Fibroblast of skin of right biceps (primary cell): ENCODE results near the gene JAZF1.
A peak's percentile ranks its signal among the peaks of the same experiment; 100 is the strongest.

Experiments
- DNase-seq: peaks from one replicate; pipeline ENCODE4 v3.0.0-alpha.2; 2013

The JAZF1 gene

DNA sequence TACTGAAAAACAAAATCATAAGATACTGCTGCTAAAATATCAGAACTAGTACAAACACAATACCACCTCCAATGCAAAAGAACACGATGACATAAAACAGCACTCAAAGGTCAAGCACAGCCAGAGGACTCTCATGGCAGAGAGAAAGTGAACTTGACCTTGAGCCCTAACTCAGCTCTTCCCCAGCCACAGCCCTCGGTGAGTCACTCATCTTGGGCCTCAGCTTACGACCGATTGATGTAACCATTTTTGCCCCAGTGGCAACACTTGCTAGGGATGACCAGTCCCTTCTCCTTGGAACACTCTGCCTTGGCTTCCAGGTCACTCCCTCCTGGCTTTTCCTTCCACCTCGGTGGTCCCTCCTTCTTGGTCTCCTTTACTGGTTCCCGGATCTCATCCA lies 77.8 kb downstream of the JAZF1 start:
- peak; percentile 15 for DNase-seq

- peak; percentile 57 for DNase-seq
These were observed 83.9 kb downstream of the JAZF1 start for GRCh38 chr7:28096713-28097112.

DNA sequence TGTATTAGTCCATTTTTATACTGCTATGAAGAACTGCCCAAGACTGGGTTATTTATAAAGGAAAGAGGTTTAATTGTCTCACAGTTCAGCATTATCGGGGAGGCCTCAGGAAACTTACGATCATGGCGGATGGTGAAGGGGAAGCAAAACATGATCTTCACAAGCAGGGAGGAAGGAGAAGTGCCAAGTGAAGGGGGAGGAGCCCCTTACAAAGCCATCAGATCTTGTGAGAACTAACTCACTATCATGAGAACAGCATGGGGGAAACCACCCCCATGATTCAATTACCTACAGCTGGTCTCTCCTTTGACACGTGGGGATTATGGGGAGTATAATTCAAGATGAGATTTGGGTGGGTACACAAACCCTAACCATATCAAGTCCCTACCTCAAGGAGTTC lies 85.4 kb downstream of the JAZF1 start:
- DNase-seq = no peak

GRCh38 chr7:28093623-28094232 lies 86.9 kb downstream of the JAZF1 start:
- DNase-seq = peak; percentile 66

DNA sequence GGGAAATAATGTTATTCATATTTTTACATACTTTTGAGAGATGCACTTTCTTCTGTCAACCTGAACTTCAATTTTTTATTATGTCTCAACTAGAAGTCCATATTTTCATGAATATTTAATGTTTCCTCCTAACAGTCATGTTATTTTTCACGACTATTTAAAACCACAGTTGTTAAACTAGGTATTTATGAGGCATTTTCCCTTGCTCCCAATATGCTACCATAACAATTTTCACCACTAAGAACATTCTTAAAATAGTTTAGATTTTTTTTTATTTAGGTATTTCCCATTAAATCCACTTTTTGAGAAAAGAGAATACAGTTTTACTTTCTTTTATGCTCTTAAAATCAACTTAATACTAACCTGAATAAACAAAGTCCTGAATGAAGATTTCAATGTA lies 89.4 kb downstream of the JAZF1 start:
- DNase-seq = peak; percentile 34

- DNase-seq = no peak
These were observed 91.5 kb downstream of the JAZF1 start for GRCh38 chr7:28088901-28089714.

GRCh38 chr7:28088032-28088431 lies 92.6 kb downstream of the JAZF1 start:
- DNase-seq = no peak

DNA sequence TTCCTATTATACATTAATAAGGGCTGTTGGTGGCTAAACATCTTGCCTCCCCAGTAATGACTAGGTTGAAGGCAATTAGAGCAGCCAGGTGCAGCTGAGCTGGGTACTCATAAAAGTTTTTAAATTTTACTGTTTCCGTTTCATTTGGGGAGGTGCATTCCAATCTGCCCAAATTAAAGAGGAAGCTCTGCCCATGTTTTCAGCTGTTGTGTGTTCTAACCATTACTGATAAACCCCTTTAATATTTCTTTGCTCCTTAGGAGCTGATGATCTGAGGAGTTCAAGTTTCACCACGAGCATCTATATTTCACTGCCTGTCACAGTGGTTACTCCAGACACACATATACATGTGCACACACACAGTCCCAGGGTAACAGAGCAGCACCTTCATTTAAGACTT lies 94.4 kb downstream of the JAZF1 start:
- DNase-seq = no peak

GRCh38 chr7:28083998-28084985 lies 96.3 kb downstream of the JAZF1 start:
- DNase-seq = peak; percentile 20

- peak; percentile 34 for DNase-seq
These were observed 97.2 kb downstream of the JAZF1 start for GRCh38 chr7:28083164-28083997.

DNA sequence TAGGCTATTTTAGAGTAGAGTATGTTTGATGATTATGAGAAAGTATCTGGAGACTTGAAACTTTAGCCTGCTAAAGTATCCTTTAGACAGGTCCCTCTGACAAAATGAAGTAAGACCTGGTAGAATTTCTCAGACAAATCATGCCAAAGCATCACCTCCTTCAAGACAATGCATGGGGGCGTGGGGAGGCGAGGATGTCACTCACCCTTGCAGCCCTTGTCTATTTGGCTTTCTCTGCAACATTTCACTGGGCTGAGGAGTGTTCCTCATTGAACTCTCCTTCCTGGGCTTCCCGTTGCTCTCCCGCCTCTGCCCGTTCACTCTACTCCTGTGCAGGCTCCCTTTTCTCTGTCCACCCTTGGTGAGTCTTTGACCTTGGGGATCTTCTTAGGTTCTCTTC lies 98.5 kb downstream of the JAZF1 start:
- DNase-seq = no peak

GRCh38 chr7:28081016-28081415 lies 99.6 kb downstream of the JAZF1 start:
- no peak for DNase-seq

DNA sequence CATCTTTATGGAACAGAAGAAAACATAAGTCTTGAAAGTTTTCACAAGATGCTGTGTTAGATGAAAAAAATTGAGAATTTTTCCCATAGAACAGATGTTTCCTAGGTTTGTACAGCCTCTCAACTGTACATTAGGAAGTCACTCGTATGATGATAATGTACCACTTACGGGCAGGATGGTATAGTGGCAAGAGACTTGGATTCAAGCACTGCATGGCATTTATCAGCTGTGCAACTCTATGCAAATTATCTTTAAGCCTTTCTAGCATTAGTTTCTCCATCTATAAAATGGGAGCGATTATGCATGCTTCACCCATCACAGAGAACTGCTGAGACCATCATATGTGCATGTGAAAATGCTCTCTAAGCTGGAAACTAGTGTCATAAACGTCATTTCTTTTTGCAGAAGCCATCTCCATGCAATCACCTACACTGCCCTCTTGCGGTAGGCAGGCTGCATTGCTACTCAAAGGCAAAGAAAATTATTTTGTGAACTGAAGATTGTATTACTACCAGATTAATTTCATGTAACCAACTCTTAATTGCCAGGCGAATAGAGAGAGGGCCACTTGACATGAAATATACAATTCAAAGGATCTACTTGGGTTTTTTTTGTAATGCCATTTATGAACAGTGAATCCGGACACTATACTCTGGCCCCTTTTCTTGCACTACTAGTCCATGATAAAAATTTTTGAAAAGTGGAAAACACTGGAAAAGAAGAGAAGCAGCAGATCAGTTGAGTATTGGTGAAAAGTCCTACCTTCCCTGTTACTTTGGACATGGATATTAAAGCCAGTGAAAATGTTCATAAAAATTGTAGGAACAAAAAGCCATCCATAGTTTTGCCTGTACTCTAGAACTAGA lies 102.3 kb downstream of the JAZF1 start:
- peak; percentile 59 for DNase-seq

DNA sequence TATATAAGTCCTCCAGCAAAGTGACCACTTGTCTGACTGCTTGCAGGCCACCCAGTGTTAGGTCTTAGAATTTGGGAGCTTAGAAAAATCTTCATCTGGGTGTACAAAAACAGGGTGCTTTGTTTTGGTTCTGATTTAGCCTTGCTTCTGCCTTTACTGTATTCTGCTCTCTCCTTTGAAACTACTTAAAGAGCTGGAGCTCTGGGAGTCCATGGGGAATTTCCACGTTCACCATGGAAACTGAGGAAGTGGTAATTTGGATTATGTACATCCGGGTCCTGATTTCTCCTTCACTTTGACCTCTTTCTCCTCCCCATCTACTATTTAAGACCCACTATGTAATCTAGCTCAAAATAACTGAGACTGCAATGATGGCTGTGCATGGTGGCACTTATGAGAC lies 103.0 kb downstream of the JAZF1 start:
- DNase-seq = no peak

GRCh38 chr7:28076423-28077200 lies 104.0 kb downstream of the JAZF1 start:
- no peak for DNase-seq

GRCh38 chr7:28075674-28076358 lies 104.8 kb downstream of the JAZF1 start:
- peak; percentile 69 for DNase-seq

- no peak for DNase-seq
These were observed 107.6 kb downstream of the JAZF1 start for GRCh38 chr7:28072876-28073514.

GRCh38 chr7:28071570-28071969 lies 109.0 kb downstream of the JAZF1 start:
- DNase-seq = no peak

GRCh38 chr7:28070297-28071055 lies 110.1 kb downstream of the JAZF1 start:
- no peak for DNase-seq
